Mucosa of descending colon (tissue), 3 donors: ENCODE data around the gene SAYSD1. TPM values are rescaled to one million over a fixed set of nuclear protein-coding genes. Genes with fewer than 3 reads are reported as not detected.

Experiments used
- ATAC-seq: fragments of 200-7000 bp; cut with Tn5 transposase; one replicate; pipeline ENCODE4 v1.9.1; 2020; ENCODE audit warnings: mild to moderate bottlenecking, moderate library complexity
- DNase-seq, 3 donors: peaks; one replicate each; pipeline ENCODE4 v3.0.0-alpha.2; 2020
- H3K36me3 ChIP-seq: fragments of 200-600 bp; one replicate; pipeline ENCODE4 v1.8.0; 2021; ENCODE audit warnings: low read depth, mild to moderate bottlenecking
- H3K4me1 ChIP-seq: fragments of 200-600 bp; one replicate; pipeline ENCODE4 v1.8.0; 2021; ENCODE audit warnings: low read depth, mild to moderate bottlenecking
- H3K4me3 ChIP-seq: fragments of 200-600 bp; one replicate; pipeline ENCODE4 v1.8.0; 2021; ENCODE audit warnings: mild to moderate bottlenecking
- H3K9me3 ChIP-seq: fragments of 200-600 bp; one replicate; pipeline ENCODE4 v1.8.0; 2021; ENCODE audit warnings: mild to moderate bottlenecking
- intact Hi-C, 2 donors: fragments of 100-400 bp; cut with DNase I in 1 of 2; cut with micrococcal nuclease in 1 of 2; formaldehyde crosslinking; loops; one replicate each; pipeline versions ENCODE4 v1.11.0 to v1.11.1; 2022; cut with DNase I, micrococcal nuclease
- total RNA-seq, 3 donors: library from RNA; stranded (reverse); fragmentation: NEBNext Ultra II Directional in 2 of 3; extraction: Animal tissue kit (Norgen Biotek cat#: 25700) in 2 of 3; gene quantifications; one replicate each; pipeline versions ENCODE4 v1.2.1 to v1.2.4, GENCODE V29; 2021 to 2023
- TF ChIP-seq, protein P1 (sequence below): fragments of 200-600 bp; IDR thresholded peaks from one replicate; pipeline ENCODE4 v1.8.0; 2022; ENCODE audit warnings: antibody characterized with exemption, mild to moderate bottlenecking
- donor health status: DM: no; HTN: no; CAD: no; lungs with moderate emphysema.
- donor health status: DM: no; HTN: no; CAD: no.
- donor health status: DM: no; HTN: yes; CAD: no.

The SAYSD1 gene
- total RNA-seq, 3 donors from 2014 or later, result 12.8 to 16.0 (median 14.7) TPM

DNA sequence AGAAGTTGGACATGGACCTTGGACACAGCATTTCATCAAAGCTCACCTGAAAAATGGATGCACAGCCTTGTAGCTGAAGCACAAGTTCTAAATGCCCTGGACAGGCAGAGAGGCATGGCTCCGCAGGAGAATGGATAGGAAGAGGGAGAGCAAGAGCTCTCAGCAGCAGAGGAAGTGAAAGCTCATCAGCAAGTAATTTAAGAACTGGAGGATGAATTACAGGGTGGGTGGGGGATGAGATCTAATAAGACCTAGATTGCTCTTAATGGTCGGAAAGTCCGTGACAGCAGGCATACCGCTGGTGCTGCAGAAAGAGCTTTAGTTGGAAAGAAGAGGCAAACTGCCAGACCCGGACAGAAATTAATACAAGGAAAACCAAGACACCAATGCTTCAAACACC lies 37.3 kb upstream of the SAYSD1 start:
- intact Hi-C loops, result no loop called here
- ATAC-seq, result no peak
- H3K9me3 ChIP-seq, result no peaks in the 10 kb centered on the region
- no peaks in the 10 kb centered on the region for H3K36me3 ChIP-seq
- no peak overlapping the region for H3K4me3 ChIP-seq
- TF ChIP-seq, protein P1, sequence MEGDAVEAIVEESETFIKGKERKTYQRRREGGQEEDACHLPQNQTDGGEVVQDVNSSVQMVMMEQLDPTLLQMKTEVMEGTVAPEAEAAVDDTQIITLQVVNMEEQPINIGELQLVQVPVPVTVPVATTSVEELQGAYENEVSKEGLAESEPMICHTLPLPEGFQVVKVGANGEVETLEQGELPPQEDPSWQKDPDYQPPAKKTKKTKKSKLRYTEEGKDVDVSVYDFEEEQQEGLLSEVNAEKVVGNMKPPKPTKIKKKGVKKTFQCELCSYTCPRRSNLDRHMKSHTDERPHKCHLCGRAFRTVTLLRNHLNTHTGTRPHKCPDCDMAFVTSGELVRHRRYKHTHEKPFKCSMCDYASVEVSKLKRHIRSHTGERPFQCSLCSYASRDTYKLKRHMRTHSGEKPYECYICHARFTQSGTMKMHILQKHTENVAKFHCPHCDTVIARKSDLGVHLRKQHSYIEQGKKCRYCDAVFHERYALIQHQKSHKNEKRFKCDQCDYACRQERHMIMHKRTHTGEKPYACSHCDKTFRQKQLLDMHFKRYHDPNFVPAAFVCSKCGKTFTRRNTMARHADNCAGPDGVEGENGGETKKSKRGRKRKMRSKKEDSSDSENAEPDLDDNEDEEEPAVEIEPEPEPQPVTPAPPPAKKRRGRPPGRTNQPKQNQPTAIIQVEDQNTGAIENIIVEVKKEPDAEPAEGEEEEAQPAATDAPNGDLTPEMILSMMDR, result no peak
- no peaks in the 10 kb centered on the region for H3K4me1 ChIP-seq
- no peak for DNase-seq

DNA sequence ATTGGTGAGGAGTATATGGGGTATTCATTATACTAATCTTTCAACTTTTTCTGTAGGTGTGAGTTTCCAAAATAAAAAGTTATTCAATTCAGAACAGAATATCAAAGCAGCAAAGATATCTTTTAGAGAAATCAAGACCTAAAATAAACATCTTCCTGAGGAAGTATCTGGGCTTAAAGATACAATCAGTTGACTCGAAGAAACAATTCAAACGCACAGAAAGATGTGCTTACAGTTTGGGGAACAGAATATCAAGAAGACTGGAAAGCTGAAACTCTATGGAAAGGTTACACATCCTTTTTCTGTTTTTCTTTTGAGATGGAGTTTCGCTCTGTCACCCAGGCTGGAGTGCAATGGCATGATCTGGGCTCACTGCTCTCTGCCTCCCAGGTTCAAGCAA lies 36.2 kb upstream of the SAYSD1 start:
- no peak for DNase-seq
- Histone ChIP-seq H3K4me1 (no peaks in the 10 kb centered on the region), H3K4me3 (no peak overlapping the region), H3K36me3 (no peaks in the 10 kb centered on the region), H3K9me3 (no peaks in the 10 kb centered on the region)
- ATAC-seq, result no peak
- intact Hi-C loops, result no loop called here
- TF ChIP-seq, protein P1, result no peak

DNA sequence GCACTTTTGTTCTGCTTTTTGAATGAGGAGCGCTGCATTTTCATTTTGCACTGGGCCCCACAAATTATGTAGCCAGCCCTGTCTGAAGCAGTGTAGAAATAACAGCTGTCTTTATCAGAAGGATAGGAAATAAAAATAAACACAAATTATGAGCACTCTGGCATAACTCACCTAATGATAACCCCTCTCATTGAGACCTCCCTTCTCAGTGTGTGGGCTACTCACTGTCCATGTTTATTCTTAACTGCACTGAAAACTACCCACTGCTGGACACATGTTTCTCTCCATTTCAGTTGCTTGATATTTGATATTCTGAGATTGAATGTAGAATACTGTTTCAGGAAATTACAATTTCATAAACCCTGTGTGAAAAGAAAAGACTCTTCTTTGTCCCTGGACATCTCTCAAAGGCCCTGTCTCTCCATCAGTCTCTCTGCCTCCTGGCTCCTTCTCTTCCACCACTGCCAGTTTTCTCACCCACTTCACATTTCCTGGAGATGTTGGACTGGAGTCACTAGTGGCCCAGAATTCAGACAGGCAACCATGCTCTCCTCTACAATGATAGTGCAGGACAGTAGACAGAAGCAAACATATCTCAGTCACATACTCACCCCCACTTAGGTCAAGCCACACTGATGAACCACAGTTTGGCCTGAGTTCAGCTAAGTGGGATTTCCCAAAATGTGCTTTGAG lies 29.6 kb upstream of the SAYSD1 start:
- DNase-seq (no peak), ATAC-seq (no peak)
- no peaks in the 10 kb centered on the region for H3K4me1 ChIP-seq
- H3K4me3 ChIP-seq, result no peak overlapping the region
- TF ChIP-seq, protein P1, result no peak
- intact Hi-C loops, result no loop called here
- H3K36me3 ChIP-seq, result no peaks in the 10 kb centered on the region
- no peaks in the 10 kb centered on the region for H3K9me3 ChIP-seq

DNA sequence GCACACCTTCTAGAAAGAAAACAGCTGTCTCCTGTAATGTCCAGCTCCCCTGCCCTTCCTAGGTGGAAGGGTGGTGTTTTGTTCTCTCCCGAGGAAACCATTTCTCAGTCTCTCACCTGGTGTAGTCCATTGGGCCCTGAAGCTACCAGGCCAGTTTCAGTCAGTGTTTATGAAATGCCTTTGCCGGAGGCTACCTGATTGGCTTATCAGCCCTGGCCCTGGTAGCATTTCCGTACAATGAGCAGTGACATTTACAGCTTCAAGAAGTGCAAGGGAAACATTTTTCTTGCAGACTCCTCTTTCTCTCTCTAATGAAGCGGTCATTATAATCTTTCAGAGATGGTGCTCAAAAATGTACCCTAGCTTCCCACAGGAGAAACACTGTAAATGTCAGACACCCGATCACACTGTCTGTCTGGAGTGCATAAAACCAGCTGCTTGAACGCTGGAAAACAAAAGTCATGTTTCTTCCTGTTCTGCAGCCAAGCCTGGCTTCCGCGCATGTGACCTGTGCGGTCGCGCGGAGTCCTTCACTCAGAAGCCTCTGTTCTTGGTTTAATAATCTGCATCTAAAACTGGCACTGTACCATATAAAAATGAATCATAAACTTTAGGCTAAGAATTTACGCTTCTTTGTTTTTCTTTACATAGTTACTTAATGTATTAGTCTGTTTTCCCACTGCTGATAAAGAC lies 28.4 kb upstream of the SAYSD1 start:
- H3K4me3 ChIP-seq, result no peak overlapping the region
- ATAC-seq, result no peak
- intact Hi-C loops, result no loop called here

DNA sequence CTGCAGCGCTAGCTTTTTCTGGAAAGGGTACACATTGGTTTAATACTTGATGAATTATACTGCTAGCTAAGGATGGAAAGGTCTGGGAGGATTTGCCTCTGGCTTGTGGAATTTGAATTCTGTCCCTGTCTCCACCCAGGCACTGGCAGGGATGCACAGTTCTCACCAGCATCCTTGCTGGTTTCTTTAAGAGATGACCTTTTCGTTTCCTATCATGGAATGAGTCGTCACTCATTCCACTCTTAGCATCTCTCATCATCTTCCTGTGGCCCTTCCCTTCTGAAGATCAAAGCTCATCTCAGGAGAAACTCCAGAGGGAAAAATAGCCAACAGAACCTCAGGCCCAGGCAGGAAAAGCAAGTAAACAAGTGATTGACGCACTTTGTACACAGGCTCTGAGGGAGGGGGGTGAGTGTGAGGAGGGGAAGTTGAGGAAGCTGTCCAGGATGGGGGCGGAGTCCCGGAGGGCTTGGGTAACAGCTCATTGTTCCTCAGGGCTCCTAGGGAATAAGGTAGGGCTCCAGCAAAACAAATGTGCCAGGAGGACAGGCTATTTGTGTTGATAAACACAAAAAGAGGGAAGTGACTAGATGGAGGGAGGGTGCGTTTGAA lies 25.7 kb upstream of the SAYSD1 start:
- no peak overlapping the region for H3K4me3 ChIP-seq
- TF ChIP-seq, protein P1, result no peak
- ATAC-seq (no peak), DNase-seq (no peak)
- intact Hi-C loops, result no loop called here
- H3K4me1 ChIP-seq, result no peaks in the 10 kb centered on the region
- no peaks in the 10 kb centered on the region for H3K9me3 ChIP-seq
- no peaks in the 10 kb centered on the region for H3K36me3 ChIP-seq

More for the DNA sequence above, 28.4 kb upstream of the SAYSD1 start:
- H3K36me3 ChIP-seq, result no peaks in the 10 kb centered on the region
- H3K9me3 ChIP-seq, result no peaks in the 10 kb centered on the region
- no peak for DNase-seq
- no peaks in the 10 kb centered on the region for H3K4me1 ChIP-seq
- TF ChIP-seq, protein P1, result no peak
